ENCODE results near the gene CHRNA7.

GRCh38 chr15:32124726-32125125 is 94.4 kb downstream of the CHRNA7 start:
- TF ChIP-seq CTCF (conservative IDR thresholded peaks at IDR 0.05 in 1 of 2, IDR thresholded peaks at IDR 0.05 in 1 of 2; ENCODE audit: low read depth in 1 of 2, low read length in 2 of 2) (no peak), EZH2 (IDR thresholded peaks at IDR 0.05; ENCODE audit: low read length, missing control alignments) (no peak)

Data from fibroblast of lung (primary cell).